ENCODE data around the gene ATG2A.

Gene ATG2A

DNA sequence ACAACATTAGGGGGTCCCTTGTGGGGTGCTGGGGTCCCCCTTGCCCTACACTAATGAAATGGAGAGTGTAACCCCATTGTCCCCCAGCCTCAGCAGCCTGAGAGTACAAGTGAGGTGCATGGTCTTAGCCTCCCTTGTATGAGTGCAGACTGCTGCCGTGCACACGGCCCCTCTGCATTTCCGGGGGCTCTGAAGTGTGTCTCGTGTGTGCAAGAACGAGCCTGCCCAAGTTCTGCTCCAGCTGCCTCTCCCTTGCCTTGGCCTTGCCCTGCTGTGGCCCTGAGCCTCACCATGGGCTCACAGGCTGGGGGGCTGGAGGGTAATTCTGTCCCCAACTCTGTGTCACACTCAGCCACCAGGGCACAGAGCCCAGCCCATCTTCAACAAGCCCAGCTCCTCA is 33.4 kb downstream of the ATG2A start:
- DNase-seq = no peak

DNA sequence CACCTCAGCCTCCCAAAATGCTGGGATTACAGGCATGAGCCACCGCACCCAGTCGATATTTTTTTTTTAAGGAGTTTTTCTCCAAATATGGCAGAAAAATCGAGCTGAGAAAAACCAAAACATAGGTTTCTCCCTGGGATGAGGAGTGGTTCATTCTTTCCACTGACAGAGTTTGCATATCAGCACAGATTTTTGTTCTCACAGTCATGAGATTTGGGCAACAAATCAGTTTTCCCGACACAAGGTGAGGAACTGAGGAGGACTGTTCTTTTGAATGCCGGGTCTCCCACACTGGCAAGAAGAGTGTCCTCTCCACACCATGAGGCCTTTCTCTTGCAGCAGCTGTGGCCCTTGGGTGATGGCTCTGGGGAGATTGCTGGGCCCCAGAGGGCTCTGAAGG is 34.8 kb downstream of the ATG2A start:
- DNase-seq = no peak

DNA sequence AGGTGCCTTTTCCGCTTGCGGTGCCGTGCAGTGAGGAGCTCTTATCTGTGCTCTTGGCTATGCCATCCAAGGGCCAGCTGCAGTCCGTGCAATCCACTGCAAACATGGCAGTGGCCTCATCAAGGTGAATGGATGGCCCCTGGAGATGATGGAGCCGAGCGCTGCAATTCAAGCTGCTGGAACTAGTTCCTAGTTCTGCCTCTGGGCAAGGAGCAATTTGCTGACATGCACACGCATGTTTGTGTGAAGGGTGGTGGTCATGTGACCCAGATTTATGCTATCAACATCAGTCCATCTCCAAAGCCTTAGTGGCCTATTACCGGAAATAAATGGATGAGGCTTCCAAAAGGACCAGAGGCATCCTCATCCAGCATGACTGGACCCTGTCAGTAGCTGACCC is 35.5 kb downstream of the ATG2A start:
- no peak for DNase-seq

DNA sequence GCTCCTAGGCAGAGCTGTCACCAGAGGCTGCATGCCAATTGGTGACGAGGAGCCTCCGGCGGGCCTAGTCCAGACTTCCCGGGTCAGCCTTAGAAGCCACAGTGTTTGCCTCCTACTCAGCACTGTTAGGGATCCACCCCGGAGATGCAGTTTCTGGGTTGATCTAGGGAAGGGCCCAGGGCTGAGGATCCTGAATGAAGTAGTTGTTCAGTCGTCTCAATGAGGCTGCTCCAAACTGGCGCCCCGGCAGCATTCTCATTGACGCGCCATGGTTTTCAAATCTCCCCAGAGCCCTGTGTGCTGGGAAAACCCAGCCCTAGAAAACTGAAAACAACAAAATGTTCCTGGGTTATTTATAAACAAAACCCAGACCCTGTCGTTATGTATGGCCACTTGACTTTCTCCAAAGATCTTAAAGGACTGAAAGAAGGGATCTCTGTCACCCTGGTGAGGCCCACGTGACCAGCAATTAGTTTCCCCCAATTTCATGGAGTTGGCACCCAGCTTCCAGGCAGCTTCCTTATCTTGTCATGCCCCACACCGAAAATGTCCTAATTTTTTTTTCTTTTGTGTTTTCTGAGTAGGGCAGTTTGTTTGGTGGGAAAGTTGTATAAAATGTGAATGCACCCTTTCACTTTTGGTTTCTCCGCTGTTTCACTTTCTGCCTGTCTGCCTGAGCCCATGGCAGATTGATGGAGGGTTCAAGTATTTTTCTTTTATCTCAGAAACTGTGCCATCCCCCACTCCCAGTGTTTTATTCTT is 36.6 kb downstream of the ATG2A start:
- peak; percentile 44 for DNase-seq

DNA sequence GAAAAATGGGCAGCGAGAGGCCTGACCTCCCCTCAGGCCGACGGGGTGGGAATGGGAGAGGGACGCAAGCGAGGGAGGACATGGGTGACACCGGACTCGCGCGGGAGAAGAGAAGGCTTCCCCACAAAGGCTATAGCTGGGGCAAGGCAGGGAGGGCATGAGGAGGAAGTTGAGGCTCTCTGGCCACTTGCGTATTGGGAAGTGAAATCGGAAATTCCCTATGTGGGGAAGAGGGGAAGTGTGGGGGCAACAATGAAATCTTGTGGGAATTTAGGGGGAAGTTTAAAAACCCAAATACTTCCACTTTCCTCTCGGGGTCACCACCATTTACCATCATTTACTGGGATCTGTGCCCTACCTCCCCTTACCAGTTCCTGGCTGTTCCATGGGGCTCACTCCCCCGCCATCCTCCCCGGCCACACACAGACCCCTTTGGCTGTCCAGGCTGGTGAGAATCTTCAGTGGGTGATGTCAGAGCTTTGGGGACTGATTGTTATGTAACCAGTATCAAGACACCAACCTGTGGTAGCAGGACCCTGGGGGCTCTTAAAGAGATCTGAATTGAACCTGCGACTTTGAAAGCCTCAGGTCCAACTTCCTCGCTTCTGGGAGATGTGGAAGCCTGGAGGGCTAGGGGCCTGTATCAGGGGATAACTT is 37.6 kb downstream of the ATG2A start:
- DNase-seq = no peak

DNA sequence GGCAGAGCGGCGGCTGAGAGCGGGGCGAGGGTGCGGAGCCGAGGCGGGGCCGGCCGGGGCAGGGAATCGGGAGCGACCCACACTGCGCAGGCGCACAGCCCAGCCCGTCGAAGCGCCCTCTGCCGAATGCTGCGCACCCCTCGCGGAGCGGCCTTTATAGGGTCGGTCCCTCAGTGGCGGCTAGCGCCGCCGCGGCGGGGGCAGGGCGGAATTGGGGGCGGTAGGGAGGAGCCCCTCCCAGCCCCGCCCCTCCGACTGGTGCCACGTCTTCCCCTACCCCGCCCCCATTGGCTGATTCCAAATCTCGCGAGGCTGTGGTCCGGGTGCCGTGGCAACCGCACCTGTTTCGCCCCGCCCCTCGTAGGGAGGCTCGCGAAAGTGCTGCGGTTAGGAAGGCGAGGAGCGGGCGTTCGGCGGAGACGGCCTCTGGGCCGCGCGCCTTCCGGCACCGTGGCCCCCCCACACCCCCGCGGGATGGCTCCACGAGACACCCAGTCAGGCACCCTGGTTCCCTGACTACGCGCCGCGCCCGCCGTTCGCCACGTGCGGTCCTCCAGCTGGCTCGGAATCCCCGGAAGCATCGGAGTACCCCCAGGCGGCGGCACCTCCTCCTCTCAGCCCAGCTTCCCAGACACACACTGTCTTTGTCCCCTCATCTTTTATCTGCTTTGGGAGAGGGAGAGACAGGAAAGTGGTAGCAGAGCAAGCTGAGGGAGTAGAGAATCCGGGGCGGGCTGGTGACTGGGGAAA is 38.3 kb downstream of the ATG2A start, which contains the start of gene EHD1:
TSS of gene EHD1 (minus strand) at position 128 of the 750 bp plus-strand sequence. CDS start 157 bp downstream, outside the sequence.
- peak; percentile 100 for DNase-seq

DNA sequence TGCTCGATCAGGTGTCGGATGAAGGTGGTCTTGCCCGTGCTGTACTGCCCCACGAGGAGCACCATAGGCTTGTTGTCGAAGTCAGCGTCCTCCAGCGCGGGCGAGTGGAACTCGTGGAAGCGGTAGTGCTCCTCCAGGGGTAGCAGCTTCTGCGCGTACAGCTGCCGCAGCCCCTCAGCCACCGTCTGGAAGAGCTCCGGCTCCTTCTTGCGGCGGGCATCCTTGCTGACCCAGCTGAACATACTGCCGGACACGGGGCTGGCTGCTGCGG is 38.9 kb downstream of the ATG2A start:
- no peak for DNase-seq

DNA sequence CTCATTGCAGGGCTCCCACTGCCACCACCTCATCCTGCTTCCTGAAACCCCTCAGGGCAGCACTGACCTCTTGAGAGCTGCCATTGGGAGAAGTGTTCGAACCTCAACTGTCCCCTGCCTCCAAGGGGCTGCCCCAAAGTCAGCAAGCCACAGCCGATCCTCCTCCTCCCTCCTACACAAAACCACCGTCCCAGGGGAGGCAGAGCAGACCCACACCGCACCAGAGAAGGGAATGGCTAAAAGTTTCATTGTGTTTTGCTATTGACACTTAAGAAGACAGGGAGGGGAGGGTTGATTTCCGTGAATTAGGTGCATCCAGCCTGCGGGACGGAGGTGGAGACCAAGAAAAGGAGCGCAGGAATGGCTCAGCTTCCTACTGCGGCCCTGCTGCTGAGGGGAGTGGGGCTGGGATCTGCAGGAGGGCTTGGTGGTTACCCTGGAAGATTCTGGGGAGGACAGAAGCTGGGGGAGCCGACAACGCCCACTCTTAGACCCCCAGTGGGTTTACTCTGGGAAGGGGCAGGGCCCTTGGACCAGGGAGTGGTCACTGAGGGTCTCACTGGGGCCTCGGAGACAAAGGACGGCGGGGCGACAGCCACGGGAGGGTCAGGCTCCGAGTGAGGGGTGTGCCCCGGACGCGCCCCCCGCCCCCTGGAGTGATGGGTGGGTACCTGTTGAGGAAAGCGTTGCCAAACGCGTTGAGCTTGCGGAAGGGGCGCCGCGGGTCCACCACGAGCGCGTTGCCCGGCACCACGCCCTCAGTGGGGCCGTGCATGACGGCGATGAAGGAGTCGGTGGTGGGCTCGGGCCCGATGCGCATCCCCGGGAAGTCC is 39.4 kb downstream of the ATG2A start:
- no peak for DNase-seq

DNA sequence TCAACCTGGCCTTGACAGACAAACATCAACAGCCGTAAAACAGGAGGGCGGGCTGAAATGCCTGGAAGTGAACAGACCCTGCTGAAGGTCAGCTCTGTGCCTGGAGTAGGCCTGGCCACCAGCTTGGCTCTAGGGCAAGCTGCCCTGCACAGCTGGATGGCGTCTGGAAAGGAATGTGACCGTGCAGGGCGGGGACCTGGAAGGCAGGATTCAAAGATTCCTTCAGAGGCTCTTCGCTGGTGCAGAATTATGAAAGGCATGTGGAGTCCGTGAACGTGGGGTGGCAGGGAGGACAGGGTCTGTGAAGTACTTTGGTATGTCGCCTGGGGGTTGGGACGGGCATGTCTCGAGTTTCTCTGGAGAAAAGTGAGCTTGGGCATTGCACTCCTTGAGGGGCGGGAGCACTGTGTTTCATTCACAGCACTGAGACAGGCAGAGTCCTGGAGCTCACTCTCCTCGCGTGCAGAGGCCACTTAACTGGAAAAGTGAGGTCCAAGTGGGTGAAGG is 40.1 kb downstream of the ATG2A start:
- peak; percentile 37 for DNase-seq

DNA sequence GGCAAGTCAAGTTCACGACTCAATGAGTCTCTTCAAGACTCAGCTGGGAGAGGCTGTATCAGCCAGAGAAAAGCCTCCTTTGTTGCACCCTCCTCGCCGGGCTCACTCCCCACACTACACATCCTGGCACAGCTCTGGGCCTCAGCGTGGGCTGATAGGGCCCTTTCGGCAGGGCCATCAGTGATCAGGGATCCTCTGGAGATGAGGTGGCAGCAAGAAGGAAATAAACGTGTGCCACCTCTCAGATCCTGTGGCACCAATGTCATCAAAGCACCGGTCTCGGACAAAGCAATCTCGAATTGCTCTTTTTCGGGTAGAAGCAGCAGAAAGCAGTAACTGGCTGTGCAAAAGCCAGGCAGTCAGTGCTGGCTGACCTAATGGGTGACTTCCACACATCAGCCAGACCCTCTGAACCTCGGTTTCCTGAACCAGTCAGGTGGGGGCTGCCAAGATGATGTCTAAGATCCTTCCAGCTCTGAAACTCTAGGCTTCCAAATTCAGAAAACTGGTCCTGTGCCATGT is 40.7 kb downstream of the ATG2A start:
- DNase-seq = peak; percentile 55

DNA sequence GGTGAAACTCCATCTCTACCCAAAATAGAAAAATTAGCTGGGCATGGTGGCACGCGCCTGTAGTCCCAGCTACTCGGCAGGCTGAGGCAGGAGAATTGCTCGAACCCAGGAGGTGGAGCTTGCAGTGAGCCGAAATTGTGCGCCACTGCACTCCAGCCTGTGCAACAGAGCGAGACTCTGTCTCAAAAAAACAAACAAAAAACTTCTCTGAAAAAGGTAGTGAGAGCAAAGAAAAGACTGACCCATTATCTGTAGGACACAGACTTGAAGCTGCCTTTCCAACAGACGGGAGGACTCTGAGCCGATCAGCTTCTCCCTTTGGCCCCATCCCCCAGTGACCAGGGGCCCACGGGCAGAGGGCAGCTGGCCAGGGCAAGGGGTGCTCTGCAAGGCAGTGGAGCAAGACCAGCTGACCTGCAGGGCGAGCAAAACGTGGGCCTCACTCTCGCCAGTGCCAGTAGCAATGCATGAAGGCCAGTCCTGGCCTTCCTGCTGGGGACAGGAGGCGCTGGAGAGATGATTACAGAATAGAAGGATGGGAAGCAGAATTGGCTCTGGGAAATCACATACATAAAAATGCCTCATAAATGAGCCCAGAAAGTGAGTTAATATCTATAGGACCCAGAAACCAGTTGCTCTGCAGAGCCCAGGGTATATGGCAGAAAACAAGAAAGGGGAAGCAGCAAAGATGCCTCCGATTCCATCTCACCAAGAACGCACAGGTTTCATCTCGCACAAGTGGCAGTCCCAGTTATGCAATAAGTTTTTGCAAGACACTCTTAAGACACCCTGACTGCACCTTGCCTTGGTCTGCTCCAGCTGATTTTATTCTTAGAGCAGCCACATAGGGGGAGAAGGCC is 41.4 kb downstream of the ATG2A start:
- no peak for DNase-seq

DNA sequence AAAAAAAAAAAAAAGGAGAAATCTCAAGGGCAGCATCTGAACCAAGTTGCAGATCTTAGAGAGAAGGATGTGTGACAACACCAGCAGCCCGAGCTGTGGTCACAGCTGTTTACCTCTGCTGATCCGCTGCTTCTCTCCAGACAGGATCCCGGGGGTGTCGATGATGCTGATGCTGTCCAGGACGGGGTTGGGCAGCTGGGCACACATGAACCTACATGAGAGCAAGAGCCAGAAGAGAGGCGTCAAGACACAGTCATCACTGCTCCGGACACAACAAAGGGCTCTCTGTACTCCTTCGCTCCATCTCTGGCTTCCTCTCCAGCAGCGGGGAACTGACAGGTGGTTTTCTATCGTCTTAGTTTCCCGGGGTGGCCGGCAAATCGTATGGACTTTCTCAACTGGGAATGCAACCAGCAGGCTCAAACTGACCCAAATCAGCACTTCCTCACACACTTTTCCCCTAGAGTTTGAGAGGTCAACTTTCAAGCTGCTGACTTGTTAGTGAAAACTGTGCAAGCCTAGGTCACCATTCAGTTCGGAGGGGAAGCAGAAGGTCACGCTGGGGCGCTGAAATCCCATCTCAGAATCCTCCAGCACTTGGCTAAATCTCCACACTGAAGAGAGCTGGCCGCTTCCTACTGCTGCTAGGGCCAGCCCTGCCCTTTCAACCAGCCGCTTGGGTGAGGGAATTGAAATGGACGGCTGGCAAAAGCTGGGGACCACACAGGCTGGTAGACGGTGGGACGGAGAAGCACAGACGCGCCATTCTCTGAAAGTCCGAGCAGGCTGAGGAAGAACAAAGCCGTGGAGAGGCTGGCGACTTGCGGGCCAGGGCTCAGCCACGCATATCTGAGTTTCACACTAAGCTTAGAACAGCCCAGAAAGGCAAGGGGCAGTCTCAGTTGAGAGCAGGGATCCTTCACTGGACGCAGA is 42.4 kb downstream of the ATG2A start:
- DNase-seq = peak; percentile 50

DNA sequence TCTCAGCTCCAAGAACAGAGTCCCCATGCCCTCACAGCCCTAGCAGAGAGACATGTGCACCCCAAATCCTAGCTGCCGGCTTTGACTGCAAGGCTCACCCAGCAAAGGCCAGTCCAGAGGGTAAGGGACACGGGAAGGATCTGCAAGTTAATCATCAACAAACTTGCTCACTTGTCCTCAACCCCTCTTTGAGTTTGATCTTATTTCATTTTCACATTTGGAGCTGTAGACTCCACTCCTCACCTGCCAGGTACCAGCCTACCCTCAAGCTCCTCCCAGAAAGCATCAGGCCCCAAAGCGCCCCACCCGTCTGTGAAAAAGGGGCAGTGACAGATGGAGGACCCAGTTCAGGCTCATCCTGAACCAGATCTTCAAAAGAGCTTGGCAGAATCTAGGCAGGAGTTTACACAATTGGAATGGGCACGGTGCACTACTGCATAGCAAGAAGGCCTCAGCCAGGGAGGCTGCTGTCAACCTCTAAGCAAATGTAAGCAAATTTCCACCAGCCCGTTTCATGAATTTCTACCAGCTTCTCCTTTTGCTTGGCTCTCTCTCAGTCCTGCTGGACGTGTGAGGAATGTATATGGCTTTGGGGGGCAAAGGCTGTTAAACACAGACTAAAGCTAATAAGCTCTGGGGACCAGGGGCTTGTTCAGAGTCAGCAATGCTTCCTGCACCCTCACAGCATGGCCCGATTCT is 44.1 kb downstream of the ATG2A start:
- no peak for DNase-seq

DNA sequence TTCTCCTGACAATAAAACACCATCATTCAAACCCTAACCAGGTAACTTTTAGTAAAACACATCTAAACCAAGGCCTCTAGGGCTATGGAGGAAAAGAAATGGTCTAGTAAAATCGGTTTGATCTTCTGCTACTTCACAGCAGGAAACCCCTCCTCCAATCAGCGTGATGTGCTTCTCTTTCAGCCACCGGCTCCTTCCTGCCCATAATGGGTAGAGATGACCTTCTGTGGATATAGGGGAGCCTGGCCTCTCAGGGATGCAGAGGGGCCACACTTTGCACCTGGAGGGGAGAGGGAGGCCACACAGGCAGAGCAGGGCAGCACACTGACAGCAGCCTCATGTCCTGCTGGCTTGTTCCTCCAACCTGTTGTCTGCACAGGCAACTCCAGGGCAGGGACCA is 45.5 kb downstream of the ATG2A start:
- DNase-seq = peak; percentile 41

DNA sequence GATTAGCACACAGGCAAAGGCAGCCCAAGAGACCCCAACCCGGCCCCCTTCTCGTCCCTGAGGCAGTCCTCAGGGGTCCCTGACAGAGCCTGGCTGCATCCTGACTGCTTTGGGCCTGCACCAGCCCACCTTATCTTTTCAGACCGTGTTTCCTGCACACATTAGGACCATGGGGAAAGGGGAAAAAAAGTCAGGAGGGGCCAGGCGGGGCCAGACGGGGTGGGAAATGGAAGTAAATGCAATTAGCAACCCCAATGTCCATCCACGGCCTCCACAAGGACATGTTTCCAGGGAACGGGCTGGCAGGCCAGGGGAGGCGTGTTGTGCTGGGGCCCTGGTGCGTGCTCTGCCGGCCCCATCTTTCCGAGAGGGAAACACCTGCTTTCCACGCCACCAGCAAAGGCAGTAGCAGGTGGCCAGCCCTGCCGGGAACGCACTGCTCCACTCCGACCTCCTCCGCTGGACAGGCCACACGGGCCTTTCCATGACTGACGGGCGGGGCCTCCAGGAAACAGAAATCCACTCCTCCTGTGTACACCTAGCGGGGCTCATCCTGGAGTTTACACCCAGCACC is 46.0 kb downstream of the ATG2A start:
- no peak for DNase-seq

DNA sequence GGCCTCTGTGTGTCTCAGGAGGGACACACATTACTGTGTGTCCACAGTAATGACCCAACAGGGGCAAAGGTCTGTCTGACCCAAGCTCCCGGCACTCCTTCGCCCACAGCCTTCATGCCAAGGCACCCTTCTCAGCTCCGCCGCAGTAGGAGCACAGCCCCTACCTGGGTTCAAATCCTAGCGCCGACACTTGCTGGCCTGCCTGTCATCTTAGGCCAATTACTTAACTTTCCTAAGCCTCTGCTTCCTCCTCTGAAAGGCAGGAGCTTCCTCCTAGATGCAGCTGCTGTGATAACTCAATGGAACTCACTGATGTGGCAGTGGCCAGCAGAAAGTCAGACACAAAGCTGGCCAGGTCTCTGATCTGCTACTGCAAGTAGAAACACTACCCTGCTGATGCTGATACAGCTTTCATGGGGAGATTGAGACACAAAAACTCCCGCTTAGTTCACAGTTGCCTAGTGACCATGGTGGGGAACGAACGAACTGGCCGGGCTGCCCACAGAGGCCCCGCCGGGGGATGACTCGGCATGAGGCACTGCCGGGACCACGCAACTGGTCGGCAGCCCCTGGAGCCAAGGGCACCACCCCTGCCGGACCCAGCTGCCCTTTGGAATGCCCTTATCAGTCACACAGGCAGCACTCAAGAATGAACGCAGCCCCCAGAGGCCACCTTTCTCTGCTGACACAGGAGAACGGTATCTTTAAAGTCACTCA is 46.7 kb downstream of the ATG2A start:
- no peak for DNase-seq

DNA sequence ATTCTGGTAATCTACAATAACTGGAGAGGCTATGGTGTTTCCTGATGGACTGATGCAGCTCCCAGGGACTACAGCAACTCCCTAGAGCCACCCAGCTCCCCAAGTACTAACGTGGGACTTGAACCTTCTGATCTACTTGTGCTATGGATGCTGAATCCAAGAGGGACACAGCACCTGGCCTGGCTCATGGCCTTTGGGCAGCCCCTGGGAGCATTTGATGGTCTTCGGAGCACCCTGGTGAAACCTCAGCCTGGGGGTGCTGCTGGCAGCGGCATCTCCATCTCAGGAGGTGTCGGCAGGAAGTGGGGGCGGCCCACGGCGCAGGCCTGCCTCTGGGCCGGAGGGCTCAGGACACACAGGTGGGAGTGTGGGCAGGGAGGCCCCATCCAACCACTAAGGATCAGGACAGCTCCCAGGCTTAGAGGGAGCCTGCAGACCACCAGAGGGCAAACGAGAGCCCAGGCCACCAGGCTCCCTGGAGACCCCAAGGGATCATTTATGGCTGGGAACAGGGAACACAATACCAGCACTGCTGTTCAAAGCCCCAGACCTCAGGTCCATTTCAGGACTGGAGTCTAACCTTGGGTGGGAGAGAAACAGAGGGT is 47.3 kb downstream of the ATG2A start:
- peak; percentile 48 for DNase-seq

DNA sequence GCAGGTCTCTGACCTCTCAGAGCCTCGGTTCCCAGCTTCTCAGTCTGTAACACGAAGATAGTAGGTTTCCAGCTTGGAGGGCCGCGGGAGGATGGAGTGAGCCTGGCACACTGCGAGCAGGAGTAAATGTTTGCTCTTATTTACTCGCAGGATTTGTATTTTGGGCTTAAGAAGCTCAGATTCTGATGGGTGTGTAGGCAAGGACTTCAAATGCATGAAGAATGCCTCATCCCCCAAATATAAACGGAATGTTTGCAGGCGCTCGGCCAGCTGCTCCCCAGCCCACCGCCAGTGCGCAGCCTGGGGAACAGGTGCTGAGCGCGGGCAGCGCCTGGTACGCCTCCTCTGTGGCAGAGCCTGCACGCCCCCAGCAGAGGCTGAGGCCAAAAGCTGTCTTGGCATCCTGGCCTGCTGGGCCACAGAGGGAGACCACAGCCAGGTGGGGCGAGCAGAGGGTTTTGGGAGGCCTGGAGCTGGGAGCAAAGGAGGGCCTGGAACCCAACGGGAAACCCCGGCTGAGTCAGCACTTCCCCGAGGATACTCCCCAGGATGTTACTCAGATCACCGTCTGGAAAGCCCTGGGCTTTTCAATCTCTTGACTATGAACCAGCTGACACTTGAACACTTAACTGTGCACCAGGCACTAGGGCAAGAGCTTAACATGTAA is 48.0 kb downstream of the ATG2A start:
- DNase-seq = peak; percentile 57

Measured in CD4-positive, alpha-beta T cell treated with Interleukin-6 for 4 hours (primary cell).